ENCODE results near the gene ADAM10.
"Not testable (repeated sequence)": the region's sequence is repeated elsewhere in the genome, so short reads cannot be mapped to it uniquely, and the experiment has no call there.

The ADAM10 gene, protein sequence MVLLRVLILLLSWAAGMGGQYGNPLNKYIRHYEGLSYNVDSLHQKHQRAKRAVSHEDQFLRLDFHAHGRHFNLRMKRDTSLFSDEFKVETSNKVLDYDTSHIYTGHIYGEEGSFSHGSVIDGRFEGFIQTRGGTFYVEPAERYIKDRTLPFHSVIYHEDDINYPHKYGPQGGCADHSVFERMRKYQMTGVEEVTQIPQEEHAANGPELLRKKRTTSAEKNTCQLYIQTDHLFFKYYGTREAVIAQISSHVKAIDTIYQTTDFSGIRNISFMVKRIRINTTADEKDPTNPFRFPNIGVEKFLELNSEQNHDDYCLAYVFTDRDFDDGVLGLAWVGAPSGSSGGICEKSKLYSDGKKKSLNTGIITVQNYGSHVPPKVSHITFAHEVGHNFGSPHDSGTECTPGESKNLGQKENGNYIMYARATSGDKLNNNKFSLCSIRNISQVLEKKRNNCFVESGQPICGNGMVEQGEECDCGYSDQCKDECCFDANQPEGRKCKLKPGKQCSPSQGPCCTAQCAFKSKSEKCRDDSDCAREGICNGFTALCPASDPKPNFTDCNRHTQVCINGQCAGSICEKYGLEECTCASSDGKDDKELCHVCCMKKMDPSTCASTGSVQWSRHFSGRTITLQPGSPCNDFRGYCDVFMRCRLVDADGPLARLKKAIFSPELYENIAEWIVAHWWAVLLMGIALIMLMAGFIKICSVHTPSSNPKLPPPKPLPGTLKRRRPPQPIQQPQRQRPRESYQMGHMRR

GRCh38 chr15:58749532-58750337 lies at the start of gene ADAM10:
TSS of gene ADAM10 (minus strand) at chr15:58749707. CDS start at chr15:58749534, 173 bp downstream.
- DNase-seq (ENCODE audit: low read depth in 2 of 3, low spot score in 2 of 3): peak; percentile 90 to 99 (median 97)

DNA sequence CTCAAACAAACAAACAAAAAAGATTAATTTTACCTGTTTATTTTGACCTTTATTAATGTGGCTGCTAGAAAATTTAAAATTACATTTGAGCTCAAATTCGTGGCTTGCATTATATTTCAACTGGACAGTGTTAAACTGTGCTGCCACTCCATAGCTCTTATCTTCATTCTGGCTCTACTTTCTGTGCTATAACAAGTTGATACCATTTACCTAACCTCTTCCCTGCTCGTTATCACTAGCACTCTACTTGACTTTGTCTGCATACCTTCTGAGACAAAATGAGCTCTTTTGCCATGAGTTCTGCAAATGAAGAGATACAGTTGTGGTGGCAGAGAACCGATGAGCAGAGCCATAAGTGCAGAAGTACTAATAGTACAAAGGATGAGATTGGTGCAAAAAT lies 48.0 kb upstream of the ADAM10 start:
- DNase-seq (ENCODE audit: low read depth in 2 of 3, low spot score in 2 of 3): no peak

GRCh38 chr15:58795825-58796224 lies 46.3 kb upstream of the ADAM10 start:
- DNase-seq (ENCODE audit: low read depth in 2 of 3, low spot score in 2 of 3): no peak

- no peak for DNase-seq (ENCODE audit: low read depth in 2 of 3, low spot score in 2 of 3)
Observed at GRCh38 chr15:58793862-58794261, 44.4 kb upstream of the ADAM10 start.

DNA sequence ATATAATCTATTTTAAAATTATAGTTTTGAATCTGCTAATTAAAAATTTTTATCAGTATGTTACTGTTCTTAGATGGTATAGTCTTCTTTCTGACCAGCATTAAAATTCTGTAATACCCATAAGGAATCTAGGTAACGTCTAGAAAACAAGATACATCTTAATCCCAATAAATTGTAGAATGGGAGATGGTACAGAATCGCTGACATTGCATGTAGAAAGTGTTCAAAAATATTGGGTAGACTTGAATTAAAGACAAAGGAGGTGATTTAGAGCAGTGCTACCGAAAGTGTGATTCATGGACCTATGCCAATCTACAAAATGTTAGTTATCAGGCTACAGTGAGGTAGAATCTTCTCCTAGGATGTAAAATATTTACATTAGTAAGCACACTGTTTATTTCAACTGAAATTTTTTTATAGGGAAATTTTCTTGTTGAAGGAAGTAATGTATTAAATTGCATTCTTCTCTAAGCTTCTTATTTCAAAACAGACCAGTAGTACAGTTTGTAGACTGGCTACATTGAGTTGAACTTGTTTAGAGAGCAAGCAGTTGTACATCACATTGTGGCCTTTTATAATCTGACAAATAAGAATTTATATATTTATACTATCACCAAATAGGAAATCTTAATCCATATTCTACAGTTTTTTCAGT lies 38.7 kb upstream of the ADAM10 start:
- DNase-seq (ENCODE audit: low read depth in 2 of 3, low spot score in 2 of 3): no peak

GRCh38 chr15:58785355-58785754 lies 35.8 kb upstream of the ADAM10 start:
- no peak for DNase-seq (ENCODE audit: low read depth in 2 of 3, low spot score in 2 of 3)

DNA sequence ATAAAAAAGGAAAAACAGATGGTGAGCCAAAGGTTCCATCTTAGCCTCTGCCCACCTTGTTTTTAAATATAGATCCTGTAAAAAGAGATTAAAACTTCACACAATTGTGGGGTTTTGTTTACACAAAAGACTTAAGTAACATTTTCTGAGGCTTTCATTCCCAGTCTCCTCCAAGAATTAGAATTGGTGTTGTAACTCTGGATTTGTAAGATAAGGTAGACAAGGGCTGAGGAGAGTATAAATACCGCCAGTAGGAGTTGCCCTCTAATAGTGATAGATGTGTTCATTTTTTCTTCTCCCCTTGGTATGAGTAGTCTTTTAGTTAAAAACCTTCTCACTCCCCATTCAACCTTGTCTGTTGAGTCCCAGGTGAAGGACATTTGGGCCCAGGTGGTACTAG lies 30.0 kb upstream of the ADAM10 start:
- no peak for DNase-seq (ENCODE audit: low read depth in 2 of 3, low spot score in 2 of 3)

DNA sequence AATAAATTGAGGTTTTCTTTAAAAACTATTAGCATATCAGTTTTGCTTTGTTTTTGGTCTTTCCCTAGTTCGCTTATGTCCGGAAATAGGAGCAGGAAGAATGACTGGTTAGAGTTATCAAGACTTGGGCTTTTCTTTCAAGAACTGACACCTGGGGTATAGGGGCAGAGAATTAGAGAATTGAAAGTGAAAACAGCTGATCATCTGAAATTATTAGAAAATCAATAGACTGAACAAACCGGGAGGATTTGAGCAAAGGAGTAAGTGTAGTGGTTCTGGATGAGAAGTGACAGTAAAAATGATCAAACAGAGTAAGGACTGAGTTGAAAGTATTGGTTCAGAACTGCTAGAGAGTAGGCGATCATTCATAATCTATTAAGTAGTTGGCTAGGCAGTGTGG lies 27.6 kb upstream of the ADAM10 start:
- DNase-seq (ENCODE audit: low read depth in 2 of 3, low spot score in 2 of 3): no peak

- no peak for DNase-seq (ENCODE audit: low read depth in 2 of 3, low spot score in 2 of 3)
Observed at GRCh38 chr15:58775402-58775801, 25.9 kb upstream of the ADAM10 start.

- DNase-seq (ENCODE audit: low read depth in 2 of 3, low spot score in 2 of 3): no peak
Observed at GRCh38 chr15:58773024-58773423, 23.5 kb upstream of the ADAM10 start.

DNA sequence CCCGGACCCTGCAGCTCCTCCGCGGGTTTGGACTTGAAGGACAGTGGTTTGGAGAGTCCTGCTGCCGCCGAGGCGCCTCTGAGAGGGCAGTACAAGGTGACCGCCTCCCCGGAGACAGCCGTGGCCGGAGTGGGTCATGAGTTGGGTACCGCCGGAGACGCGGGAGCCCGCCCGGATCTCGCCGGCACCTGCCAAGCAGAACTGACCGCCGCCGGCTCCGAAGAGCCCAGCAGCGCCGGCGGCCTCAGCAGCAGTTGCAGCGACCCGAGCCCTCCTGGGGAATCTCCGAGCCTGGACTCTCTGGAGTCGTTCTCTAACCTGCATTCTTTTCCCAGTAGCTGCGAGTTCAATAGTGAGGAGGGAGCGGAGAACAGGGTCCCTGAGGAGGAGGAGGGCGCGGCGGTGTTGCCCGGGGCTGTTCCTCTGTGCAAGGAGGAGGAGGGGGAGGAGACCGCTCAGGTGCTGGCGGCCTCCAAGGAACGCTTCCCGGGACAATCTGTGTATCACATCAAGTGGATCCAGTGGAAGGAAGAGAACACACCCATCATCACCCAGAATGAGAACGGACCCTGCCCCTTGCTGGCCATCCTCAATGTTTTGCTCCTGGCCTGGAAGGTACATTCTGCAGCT lies 22.2 kb upstream of the ADAM10 start:
- peak in 1 of 3 experiments; percentile 10 for DNase-seq (ENCODE audit: low read depth in 2 of 3, low spot score in 2 of 3)

DNA sequence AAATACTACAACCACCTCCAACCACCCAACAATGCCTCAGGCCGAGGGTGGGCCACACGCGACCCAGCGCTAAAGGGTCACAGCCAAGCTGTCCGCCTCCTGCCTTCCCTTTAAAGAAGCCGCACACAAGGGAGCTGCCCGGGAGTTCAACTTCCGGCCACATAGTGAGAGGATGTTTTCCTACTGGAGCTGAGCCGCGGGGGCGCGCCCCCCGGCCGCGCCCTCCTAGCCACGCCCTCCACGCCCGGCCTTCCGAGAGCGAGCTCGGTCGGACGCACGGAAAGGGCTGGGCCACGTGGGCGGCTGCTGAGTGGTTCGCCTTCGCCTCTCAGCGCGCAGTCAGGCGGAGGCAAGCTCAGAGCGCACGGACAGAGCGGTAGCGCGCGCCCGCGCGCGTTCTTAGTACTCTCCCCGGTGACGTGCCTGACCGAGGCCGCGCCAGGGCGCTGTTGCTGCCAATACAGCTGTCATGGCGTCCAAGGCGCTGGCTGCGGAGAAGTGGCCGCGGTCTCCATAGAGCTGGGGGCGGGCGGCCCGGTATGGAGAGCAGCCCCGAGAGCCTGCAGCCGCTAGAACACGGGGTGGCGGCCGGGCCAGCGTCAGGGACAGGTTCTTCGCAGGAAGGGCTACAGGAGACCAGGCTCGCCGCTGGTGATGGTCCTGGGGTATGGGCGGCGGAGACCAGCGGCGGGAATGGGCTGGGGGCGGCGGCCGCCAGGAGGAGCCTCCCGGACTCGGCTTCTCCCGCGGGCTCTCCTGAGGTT lies 21.5 kb upstream of the ADAM10 start, which contains the start of gene MINDY2:
TSS of gene MINDY2 (plus strand) at position 446 of the 764 bp plus-strand sequence. CDS start at position 540, 94 bp downstream.
- peak; percentile 72 to 93 (median 91) for DNase-seq (ENCODE audit: low read depth in 2 of 3, low spot score in 2 of 3)

- DNase-seq (ENCODE audit: low read depth in 2 of 3, low spot score in 2 of 3): no peak
Observed at GRCh38 chr15:58770519-58770856, 21.0 kb upstream of the ADAM10 start.

- not testable (repeated sequence) for DNase-seq (ENCODE audit: low read depth in 2 of 3, low spot score in 2 of 3)
Observed at GRCh38 chr15:58768601-58769004, 19.1 kb upstream of the ADAM10 start.

DNA sequence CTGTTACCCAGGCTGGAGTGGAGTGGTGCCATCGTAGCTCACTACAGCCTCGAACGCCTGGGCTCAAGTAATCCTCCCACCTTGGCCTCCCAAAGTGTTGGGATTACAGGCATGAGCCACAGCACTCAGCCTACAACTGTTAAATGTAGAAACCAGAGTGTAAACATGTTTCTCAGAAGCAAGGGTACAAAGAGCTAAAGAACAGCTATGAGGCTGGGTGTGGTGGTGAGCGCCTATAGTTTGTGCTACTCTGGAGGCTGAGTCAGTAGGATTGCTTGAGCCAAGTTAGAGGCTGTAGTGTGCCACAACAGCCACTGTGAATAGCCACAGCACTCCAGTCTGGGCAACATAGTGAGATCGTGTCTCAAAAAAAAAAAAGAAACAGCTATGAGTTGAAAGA lies 16.8 kb upstream of the ADAM10 start:
- DNase-seq (ENCODE audit: low read depth in 2 of 3, low spot score in 2 of 3): no peak

GRCh38 chr15:58764468-58764867 lies 15.0 kb upstream of the ADAM10 start:
- no peak for DNase-seq (ENCODE audit: low read depth in 2 of 3, low spot score in 2 of 3)

DNA sequence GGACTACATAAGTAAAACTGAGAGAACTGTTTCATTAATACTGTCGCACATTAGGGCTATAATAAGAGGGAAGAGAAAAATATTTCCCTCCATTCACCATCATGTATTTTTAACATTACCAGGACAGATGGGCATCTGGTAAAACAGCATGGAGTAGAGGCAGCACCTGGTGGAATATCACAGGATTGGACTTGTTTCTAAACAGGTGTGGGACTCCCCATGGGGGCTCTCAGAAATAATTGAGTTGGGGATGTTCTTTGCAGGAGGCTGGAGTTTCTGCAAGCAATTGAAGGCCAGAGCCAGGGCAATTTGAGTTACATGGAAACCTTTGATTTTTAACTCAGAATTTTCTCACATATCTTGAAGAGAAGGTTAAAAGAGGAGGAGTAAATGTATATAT lies 13.2 kb upstream of the ADAM10 start:
- no peak for DNase-seq (ENCODE audit: low read depth in 2 of 3, low spot score in 2 of 3)

- no peak for DNase-seq (ENCODE audit: low read depth in 2 of 3, low spot score in 2 of 3)
Observed at GRCh38 chr15:58762285-58762684, 12.8 kb upstream of the ADAM10 start.

DNA sequence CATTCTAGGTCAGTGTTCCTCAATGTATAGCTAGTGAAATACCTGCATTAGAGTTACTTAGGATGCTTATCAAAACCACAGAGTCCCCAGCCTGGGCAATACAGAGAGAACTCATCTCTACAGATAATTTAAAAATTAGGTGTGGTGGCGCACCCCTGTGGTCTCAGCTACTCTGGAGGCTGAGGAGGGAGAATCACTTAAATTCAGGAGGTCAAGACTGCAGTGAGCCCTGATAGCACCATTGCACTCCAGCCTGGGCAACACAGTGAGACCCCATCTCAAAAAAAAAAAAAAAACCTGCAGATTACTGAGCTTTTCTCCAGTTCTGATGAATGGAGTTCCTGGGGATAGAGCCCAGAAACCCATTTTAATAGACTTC lies 11.5 kb upstream of the ADAM10 start:
- no peak for DNase-seq (ENCODE audit: low read depth in 2 of 3, low spot score in 2 of 3)
